ENCODE measurements around the gene SRSF4.

DNA sequence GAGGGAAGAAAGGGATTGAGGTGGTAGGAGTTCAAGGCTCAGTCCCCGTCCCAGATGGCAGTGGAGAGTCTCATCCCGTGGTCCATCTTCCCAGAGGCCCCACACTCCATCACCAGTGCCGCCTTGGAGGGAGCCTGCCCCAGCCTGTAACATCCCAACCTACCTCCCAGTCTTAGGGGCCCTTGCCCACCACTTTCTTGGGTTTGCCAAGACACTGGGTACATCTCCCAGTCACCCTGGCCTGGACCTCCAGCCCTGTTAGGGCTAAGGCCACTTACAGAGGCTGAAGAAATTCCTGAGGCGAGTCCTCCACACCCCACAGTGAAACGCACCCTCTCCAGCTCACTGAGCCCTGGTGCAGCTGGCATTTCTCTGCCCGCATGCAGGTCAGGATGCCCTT is 61.3 kb downstream of the SRSF4 start:
- TF ChIP-seq EZH2 (IDR thresholded peaks at IDR 0.05; ENCODE audit: borderline replicate concordance, insufficient read depth, low read depth, low read length, poor library complexity, severe bottlenecking) = no peak
- TF ChIP-seq, protein P1, sequence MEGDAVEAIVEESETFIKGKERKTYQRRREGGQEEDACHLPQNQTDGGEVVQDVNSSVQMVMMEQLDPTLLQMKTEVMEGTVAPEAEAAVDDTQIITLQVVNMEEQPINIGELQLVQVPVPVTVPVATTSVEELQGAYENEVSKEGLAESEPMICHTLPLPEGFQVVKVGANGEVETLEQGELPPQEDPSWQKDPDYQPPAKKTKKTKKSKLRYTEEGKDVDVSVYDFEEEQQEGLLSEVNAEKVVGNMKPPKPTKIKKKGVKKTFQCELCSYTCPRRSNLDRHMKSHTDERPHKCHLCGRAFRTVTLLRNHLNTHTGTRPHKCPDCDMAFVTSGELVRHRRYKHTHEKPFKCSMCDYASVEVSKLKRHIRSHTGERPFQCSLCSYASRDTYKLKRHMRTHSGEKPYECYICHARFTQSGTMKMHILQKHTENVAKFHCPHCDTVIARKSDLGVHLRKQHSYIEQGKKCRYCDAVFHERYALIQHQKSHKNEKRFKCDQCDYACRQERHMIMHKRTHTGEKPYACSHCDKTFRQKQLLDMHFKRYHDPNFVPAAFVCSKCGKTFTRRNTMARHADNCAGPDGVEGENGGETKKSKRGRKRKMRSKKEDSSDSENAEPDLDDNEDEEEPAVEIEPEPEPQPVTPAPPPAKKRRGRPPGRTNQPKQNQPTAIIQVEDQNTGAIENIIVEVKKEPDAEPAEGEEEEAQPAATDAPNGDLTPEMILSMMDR (IDR thresholded peaks at IDR 0.05) = no peak
